Testis (tissue), 5 donors: ENCODE results near the gene SLU7. TPM values are rescaled to one million over a fixed set of nuclear protein-coding genes. Genes with fewer than 3 reads are reported as not detected.

Experiments
- DNase-seq: peaks from one replicate; pipeline ENCODE4 v3.0.0-alpha.2; 2019
- H3K27ac ChIP-seq, 2 donors: fragments of 200-600 bp; sonication (generic); one replicate each; pipeline ENCODE4 v1.5.1; 2019
- H3K27me3 ChIP-seq: fragments of 200-600 bp; sonication (generic); one replicate; pipeline ENCODE4 v1.5.1; 2019
- H3K36me3 ChIP-seq: fragments of 200-600 bp; sonication (generic); one replicate; pipeline ENCODE4 v1.5.1; 2017; ENCODE audit warnings: low read depth; ENCODE audit errors: missing control alignments
- H3K4me1 ChIP-seq: fragments of 200-600 bp; sonication (generic); one replicate; pipeline ENCODE4 v1.5.1; 2019
- H3K4me3 ChIP-seq, 2 donors: fragments of 200-600 bp; sonication (generic); one replicate each; pipeline ENCODE4 v1.5.1; 2017 to 2019
- H3K9me3 ChIP-seq: fragments of 200-600 bp; sonication (generic); one replicate; pipeline ENCODE4 v1.5.1; 2017
- CTCF ChIP-seq, 3 experiments: fragments of 450-650 bp in 2 of 3; fragments of 200-600 bp in 1 of 3; sonication (generic) in 1 of 3; IDR thresholded peaks; one replicate each; pipeline ENCODE4 v1.5.1; 2016 to 2019; ENCODE audit warnings: antibody characterized with exemption in 3 of 3, mild to moderate bottlenecking in 2 of 3, moderate library complexity in 1 of 3
- POLR2A ChIP-seq: fragments of 450-650 bp; IDR thresholded peaks from one replicate; pipeline ENCODE4 v1.6.1; 2017; ENCODE audit warnings: antibody characterized with exemption, mild to moderate bottlenecking, moderate library complexity
- WGBS, 2 donors: methylation state at CpG; one replicate each; pipeline ENCODE4 v1.1.5; 2018; 5-methylcytosine and 5-hydroxymethylcytosine counted together
- intact Hi-C: fragments of 100-400 bp; cut with DNase I; formaldehyde crosslinking; loops from one replicate; pipeline ENCODE4 v1.15.1; 2023; ENCODE audit warnings: low total_unique reads
- long read RNA-seq, 2 donors: transcript quantifications; one replicate each; lab custom pipeline, GENCODE V29; 2026
- polyA plus RNA-seq: library from polyadenylated mRNA; stranded (reverse); fragments of 350-450 nt; fragmentation: Illumina TruSeq; extraction: RNeasy Lipid Tissue Mini Kit (QIAGEN cat#74804); gene quantifications from one replicate; pipeline ENCODE4 v1.2.3, GENCODE V29; 2014; ENCODE audit warnings: low read depth, low replicate concordance; ENCODE audit not compliant: insufficient read depth
- total RNA-seq, 2 donors: library from RNA; depleted of rRNA; stranded (reverse); fragments of >200 nt; gene quantifications; one replicate each; pipeline ENCODE4 v1.2.3, GENCODE V29; 2016

Gene SLU7
- total RNA-seq: 10 to 100 TPM; 92.4 to 100.0 TPM
- polyA plus RNA-seq: 60.1 TPM
- long read RNA-seq, donor 1, transcript SLU7-207 (2 exons, 492 nt): minor isoform, 5 of 47 reads
- long read RNA-seq, donor 1, transcript SLU7-201 (16 exons, 3,793 nt): major isoform, 10 of 47 reads
- long read RNA-seq, donor 1, partial matches to known transcripts: 32 of 47 reads
- long read RNA-seq, donor 1, other reads (novel, unspliced or antisense): 0 of 47 reads
- long read RNA-seq, donor 2, partial matches to known transcripts: 13 of 15 reads
- long read RNA-seq, donor 2, other reads (novel, unspliced or antisense): 0 of 15 reads

GRCh38 chr5:160418561-160419457 is at the start of gene SLU7:
TSS of gene SLU7 (minus strand) at chr5:160419081. CDS start at chr5:160415294, 3,787 bp downstream.
- TF ChIP-seq POLR2A (peak; percentile 35), CTCF (IDR thresholded peaks at IDR 0.05) (no peak)
- Histone ChIP-seq H3K4me1 (peaks cover 7% of the 10 kb centered on the region), H3K27me3 (no peaks in the 10 kb centered on the region), H3K9me3 (no peaks in the 10 kb centered on the region), H3K36me3 (no peaks in the 10 kb centered on the region), H3K27ac (peak within 1 kb of the TSS; percentile 81 to 86), H3K4me3 (peak within 1 kb of the TSS; percentile 76 to 86)
- DNase-seq: peak; percentile 95
- intact Hi-C loops: no loop called here
- 1% methylated on average over 48 of the region's 48 CpGs for WGBS, 2 donors

- TF ChIP-seq CTCF (IDR thresholded peaks at IDR 0.05) (no peak), POLR2A (no peak)
- WGBS, 2 donors: 38 to 40% methylated on average over 3 of the region's 3 CpGs
- Histone ChIP-seq H3K4me3 (peak overlapping the region in 1 of 2 donors; percentile 30), H3K27me3 (no peaks in the 10 kb centered on the region), H3K9me3 (no peaks in the 10 kb centered on the region), H3K36me3 (no peaks in the 10 kb centered on the region), H3K27ac (no peak overlapping the region), H3K4me1 (peaks cover 7% of the 10 kb centered on the region)
- DNase-seq: no peak
- intact Hi-C loops: no loop called here
Observed at GRCh38 chr5:160468363-160468975, 49.6 kb upstream of the SLU7 start.

- Histone ChIP-seq H3K4me3 (peak overlapping the region in 1 of 2 donors; percentile 30), H3K36me3 (no peaks in the 10 kb centered on the region), H3K27ac (no peak overlapping the region), H3K9me3 (no peaks in the 10 kb centered on the region), H3K4me1 (peaks cover 7% of the 10 kb centered on the region), H3K27me3 (no peaks in the 10 kb centered on the region)
- WGBS, 2 donors: 30 to 39% methylated on average over 22 to 29 of the region's 29 CpGs
- intact Hi-C loops: no loop called here
- TF ChIP-seq CTCF (IDR thresholded peaks at IDR 0.05): no peak
- no peak for TF ChIP-seq POLR2A
- peak; percentile 57 for DNase-seq
Observed at GRCh38 chr5:160467555-160468362, 48.9 kb upstream of the SLU7 start.

- Histone ChIP-seq H3K36me3 (no peaks in the 10 kb centered on the region), H3K9me3 (no peaks in the 10 kb centered on the region), H3K4me3 (no peak overlapping the region), H3K27me3 (no peaks in the 10 kb centered on the region), H3K4me1 (peaks cover 7% of the 10 kb centered on the region), H3K27ac (no peak overlapping the region)
- TF ChIP-seq POLR2A: no peak
- TF ChIP-seq CTCF (IDR thresholded peaks at IDR 0.05): no peak
- intact Hi-C loops: no loop called here
- no peak for DNase-seq
- WGBS, 2 donors: 34 to 61% methylated on average over 9 of the region's 9 CpGs
Observed at GRCh38 chr5:160466889-160467554, 48.1 kb upstream of the SLU7 start.
